Activated CD8-positive, alpha-beta memory T cell treated with anti-CD3 and anti-CD28 coated beads for 24 hours (primary cell): ENCODE measurements around the gene CERS2.

Experiments used
- DNase-seq: peaks from one replicate; pipeline ENCODE4 v3.0.0-alpha.2; 2020

Gene CERS2

GRCh38 chr1:150997126-150997872, 22.7 kb upstream of the CERS2 start:
- DNase-seq: no peak

DNA sequence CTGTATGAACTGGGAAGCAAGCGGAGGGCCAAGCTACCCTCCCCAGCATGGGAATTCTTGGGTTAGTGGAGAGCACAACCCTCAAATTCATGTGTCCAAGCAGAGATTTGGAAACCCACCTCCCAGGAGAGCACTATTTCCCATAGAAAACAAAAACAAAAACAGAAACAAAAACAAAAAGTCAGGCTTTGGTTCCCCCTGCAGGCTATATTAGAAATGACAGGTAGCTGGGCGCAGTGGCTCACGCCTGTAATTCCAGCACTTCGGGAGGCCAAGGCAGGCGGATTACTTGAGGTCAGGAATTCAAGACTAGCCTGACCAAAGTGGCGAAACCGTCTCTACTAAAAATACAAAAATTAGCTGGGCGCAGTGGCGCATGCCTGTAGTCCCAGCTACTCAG, 21.3 kb upstream of the CERS2 start:
- no peak for DNase-seq

DNA sequence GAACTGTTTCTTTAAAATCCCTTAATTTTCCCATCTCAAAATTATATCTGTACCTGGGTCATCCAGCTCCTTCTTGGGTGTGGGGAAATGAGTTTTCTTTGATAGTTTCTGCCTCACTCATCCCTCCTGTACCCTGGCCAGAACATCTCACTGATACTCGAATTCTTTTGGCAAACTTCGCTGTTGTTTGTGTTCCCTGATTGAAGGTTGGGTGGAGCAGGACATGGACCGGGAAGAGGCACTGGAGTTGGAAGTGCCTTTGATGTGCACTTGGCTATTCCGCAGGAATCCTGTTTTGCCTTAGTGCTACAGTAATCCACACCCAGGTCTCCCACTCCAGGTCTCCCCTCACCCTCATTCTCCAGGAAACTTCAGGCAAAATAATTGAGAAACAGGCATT, 20.8 kb upstream of the CERS2 start:
- no peak for DNase-seq

DNA sequence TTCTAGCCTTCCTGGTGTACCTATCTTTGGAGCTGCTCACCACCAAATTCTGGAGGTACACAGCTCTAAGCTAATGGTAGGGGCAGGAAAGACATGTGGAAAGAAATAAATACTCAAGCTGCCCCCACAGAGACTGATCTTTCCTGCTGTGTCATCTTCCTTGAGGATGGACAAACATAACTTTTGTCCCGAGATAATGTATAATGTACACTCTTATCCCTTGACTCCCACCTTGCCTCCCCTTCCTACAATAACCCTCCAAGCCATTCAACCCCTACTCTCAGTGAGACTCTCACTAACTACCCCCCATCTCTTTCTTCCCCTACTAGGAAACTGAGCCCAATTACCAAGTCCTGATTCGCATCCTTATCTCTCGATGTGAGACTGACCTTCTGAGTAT, 19.6 kb upstream of the CERS2 start:
- DNase-seq: no peak

GRCh38 chr1:150992626-150993025, 18.0 kb upstream of the CERS2 start:
- DNase-seq: no peak

DNA sequence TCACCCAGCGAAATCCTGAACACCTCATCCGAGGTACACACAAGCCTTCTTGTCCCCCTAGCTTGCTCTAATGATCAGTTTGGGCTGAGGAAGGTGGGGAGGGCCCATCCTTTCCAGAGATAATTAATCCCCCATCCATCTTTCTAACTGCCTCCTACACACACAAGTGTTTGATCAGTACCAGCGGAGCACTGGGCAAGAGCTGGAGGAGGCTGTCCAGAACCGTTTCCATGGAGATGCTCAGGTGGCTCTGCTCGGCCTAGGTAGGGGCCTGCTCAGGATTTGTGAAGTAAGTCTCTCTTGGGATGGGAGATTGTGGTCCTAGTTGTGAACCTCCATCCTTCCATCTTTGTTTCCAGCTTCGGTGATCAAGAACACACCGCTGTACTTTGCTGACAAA, 13.3 kb upstream of the CERS2 start:
- no peak for DNase-seq

- no peak for DNase-seq
Measured at GRCh38 chr1:150985179-150985825, 10.7 kb upstream of the CERS2 start.

GRCh38 chr1:150981805-150982712, 7.4 kb upstream of the CERS2 start, which contains the start of gene ANXA9:
Gene ANXA9, plus strand, starts transcription at chr1:150982292. Its CDS starts 814 bp downstream, at chr1:150983106.
- no peak for DNase-seq

DNA sequence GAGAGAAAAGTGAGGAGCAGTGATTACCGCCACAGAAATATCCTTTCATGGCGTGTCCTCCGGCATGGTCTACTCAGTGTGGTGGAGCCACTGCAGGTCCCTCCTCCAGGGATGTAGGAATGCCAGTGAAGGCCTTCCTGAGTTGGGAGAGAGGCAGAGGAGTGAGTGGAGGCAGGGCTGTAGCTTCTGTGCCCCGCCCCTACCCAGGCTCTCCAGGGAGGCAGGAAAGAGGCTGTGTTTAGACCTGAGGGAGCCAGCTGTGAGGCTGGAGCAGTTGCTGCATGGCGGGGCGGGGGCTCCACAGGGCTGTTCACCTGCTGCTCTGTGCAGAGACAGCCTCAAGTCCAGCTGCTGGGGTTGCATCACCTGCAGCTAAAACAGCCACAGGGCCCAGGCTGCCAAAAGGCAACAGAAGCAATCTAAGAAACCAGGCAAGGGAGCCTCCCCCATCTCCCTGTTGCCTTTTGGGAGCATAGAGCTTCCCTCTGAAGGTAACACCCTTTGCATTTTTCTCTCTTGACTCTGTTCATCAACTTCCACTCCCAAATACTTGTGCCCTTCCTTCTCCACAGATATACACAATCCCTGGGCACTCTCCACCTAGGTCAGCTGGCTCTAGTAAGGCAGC, 6.7 kb upstream of the CERS2 start:
- no peak for DNase-seq

GRCh38 chr1:150979092-150980056, 4.7 kb upstream of the CERS2 start:
- peak; percentile 96 for DNase-seq

DNA sequence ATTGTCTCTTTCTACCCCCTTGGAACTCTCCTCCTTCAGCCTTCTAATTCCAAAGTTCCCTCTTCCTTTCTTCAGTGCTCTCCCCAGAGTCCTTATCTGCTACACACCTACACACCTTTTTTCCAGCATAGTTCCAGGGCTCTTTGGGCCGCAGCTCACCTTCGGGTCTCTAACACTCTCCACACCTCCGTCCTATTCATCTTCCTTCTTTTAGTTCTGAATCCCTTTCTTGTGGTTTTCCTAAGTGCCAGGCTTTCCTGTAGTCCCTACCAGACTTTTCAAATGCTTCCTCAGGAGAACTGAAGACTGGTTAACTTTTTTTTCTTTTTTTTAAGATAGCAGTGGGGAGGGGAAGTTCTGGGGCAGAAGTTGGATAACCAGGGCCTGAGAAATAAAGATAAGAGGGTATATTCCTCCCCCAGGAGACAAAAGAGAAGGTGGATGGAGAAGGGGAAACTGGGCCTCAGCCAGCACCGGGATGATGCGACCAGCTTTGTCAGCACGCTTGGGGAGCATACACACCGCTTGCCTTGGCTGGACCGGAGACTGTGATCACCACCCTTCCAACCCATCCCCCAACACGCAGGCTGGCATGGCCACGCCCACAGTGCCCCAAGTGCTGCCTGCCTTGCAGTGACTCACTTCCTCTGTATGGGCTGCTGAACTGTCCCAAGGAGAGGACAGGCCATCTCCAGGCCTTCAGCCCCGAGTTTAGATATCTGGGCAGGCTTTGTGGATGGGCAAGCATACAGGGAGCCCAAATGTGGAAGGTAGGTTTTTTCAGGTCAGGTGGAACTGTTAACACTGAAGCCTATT, 2.5 kb upstream of the CERS2 start:
- peak; percentile 85 for DNase-seq

GRCh38 chr1:150976401-150976821, 1.8 kb upstream of the CERS2 start:
- DNase-seq: no peak

DNA sequence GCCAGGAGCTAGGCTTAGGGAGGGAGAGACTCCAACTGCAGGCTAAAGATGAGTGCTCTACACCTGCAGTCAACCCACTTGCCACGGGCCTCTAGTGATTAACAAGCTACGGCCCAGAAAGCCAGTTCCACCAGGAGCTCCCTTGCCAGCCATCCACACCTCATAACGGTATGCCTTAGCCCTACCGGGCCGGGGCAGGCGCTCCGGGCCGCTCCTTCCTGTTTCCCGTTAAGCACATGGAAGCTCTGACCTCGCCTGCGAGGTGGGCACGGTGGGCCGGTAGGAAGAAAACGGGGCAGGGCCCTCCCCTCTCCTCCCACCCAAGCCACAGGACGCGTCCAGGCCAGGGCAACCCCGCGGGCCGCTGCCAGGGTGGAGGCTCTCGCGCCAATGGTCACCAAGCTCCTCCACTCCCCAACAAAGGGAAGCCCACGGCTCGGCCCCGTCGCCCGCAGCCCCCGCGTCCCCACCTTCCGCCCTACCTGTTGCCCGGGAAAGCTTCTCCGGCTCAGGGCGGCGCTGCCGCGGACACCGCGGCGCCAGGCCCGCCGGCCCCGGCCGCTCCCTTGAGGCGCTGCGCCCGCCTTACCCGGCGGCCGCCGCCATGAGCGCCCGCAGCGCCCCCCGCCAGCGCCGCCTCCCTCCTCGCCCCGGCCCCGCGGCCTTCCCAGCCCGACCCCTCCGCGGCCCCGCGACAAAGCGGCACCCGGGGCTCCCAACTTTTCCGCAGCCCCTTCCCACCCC, 627 bp downstream of the CERS2 start:
- DNase-seq: peak; percentile 84

DNA sequence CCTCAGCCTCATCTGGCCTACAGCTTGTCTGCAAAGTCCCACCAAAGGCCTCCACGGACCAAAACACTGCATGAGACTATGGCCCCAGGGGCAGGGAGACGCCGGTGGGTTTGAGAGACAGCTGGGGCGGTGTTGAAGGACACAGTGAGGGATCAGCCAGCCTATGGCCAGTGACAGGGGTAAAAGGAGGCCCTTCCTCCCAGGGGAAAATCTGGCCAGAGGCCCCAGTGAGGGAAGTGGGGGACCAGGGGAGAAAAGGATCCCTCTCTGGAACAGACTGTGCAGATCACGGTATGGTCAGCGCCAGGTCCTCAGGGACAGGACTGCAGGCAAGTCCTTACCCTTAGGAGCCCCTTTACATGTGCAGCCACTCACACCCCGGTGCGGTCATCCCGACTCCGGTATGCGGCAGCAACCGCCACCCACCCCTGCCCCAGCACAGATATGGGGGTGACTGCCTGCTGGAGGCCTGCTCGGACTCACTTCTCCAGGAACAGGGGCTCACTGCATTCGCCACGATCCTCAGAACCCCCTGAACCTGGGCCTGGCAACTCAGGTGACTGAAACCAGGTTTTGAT, 1.3 kb downstream of the CERS2 start:
- DNase-seq: no peak

- no peak for DNase-seq
Measured at GRCh38 chr1:150972417-150972940, 2.2 kb downstream of the CERS2 start.

DNA sequence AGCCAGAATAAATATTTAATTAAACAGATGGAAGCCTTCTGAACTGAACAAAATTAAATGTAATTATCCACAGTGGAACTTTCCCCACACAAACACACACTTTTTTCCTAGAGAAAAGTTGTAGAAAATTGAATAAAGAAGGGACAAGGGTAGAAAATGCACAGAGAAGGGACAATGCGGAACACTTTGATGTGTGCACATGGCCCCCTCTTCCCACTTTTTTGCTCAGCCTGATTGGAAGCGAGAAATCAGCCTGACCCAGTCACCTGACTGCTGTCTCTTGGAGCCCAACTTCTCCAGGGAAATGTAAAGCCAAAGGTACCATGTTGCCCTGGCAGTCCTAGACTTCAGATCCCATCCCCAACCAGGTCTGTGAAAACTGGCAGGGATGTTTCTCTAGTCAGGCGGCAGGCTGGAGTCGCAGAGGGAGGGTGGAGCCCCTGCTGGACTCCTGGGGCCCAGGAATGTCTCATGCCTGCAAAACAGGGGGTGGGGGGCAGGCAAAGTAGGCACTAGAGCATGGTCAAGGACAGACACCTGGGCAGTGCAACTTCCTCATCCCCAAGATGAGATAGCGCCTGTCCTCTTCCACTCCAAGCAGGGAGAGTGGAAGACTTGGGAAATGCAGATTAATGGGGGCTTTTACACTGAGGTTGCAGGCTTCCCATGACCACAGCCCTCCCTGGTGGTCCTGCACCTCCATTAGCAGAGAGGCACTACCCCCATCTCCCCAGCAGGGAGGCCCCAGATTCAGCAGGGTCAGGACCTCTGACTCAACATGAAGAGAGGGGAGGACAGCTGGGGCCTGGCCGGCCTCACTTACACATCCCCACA, 2.8 kb downstream of the CERS2 start:
- no peak for DNase-seq

- no peak for DNase-seq
Measured at GRCh38 chr1:150970808-150971582, 3.6 kb downstream of the CERS2 start.

DNA sequence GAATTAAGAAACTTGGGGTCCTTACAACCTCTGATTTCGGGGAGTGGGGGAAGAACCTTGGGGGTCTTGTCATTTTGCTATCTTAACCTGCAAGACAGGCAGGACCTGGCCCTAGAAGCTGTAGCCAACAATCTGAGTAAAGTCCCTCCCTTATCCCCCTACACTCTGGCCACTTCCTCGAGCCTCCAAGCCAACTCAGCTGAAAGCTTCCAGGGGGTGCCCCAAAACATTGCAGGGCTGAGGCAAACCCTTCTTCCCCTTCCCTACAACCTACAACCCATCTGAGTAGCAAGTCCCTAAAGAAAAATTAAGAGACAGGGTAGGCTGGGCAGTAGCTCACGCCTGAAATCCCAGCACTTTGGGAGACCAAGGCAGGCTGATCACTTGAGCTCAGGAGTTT, 5.0 kb downstream of the CERS2 start:
- DNase-seq: no peak
